NCI-H82 (cell line): ENCODE results near the gene ELK3.

Experiments used
- DNase-seq: peaks from one replicate; lab custom pipeline; 2025; lab: John Stamatoyannopoulos, UW

Gene ELK3

DNA sequence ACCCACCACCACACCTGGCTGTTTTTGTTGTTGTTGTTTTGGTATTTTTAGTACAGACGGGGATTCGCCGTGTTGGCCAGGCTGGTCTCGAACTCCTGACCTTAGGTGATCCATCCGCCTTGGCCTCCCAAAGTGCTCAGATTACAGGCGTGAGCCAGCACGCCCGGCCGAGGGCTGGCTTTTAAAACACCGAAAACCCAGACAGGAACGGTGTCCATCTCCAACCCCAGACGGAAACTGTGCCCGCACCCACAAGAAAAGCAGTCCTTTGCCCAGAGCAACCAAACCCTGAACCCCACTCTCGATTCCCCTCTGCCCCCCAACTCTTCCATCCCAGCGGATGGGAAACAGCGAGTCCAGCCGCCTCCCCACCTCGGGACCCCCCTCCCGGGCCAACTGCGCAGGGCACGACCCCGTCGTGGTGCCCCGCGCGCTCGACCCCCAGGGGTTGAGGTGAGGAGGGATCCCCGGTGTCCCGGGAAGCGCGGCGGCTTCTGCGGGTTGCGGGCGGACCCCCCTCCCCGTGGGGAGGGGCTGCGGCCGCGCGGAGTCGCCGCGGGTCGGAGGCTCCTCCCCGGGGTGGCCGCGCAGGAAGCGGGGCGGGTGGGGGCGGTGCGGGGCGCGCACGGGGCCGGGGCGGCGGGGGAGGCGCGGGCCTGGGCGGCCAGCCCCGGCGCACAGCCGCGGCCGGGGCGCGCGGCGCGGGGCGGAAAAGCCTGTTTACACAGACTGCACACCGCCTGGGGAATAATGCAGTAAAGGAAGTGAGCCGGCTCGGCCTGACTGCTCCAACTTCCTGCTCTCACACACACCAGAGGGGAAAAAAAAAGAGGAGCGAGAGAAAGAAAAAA is at the start of gene ELK3:
TSS of gene ELK3 (plus strand) at position 651 of the 851 bp plus-strand sequence.
- DNase-seq = peak; percentile 76

DNA sequence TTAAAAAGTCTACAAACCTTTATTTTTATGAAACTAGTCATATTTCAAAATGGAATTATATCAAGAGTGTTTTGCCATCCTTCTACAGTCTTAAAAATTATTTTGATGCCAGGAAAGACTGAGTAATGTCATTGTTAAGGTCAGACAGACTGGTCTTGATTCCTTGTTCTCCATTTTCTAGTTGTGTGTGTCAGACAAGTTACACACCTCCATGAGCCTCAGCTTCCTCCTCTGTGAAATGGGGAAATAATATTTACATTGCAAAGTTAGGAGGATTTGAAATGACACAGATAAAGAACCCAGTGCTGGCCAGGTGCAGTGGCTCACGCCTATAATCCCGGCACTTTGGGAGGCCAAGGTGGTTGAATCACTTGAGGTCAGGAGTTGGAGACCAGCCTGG is 47.4 kb upstream of the ELK3 start:
- no peak for DNase-seq

DNA sequence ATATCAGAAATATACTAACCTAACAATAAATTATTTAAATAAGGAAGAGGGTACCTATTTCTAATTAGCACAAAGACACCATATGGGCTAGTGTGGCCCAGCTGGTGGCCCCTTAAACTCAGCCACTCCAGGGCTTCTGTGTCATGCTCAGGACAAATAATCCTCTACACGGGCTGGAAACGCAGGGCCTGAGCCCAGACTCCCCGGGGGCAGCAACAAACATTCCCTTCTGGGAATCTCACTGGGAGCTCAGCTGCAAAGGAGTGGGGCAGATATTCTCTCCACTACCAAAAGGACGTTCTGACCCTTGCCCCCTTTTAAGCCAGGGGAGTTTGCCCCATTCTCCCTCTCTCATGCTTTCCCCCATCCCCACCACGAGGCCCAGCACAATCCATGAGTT is 43.7 kb upstream of the ELK3 start:
- DNase-seq = peak; percentile 77

DNA sequence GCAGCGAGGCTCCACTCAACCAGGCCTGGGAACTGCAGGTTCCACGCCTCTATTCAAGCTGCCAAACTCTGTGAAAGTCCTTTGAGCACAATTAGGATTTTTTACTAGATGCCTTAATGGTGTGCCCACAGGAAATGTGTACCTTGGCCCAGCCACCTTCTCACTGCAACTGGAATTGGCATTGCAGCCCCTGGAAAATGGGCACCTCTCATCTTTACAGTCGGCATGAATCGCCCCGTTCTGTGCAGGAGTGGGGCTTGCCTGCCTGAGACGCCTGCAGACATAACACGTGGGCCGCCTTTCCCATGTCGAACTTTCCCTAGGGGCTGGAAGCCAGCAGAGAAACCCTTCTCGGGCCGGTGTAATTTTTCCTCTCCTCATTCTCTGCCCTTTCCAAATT is 42.0 kb upstream of the ELK3 start:
- DNase-seq = no peak

DNA sequence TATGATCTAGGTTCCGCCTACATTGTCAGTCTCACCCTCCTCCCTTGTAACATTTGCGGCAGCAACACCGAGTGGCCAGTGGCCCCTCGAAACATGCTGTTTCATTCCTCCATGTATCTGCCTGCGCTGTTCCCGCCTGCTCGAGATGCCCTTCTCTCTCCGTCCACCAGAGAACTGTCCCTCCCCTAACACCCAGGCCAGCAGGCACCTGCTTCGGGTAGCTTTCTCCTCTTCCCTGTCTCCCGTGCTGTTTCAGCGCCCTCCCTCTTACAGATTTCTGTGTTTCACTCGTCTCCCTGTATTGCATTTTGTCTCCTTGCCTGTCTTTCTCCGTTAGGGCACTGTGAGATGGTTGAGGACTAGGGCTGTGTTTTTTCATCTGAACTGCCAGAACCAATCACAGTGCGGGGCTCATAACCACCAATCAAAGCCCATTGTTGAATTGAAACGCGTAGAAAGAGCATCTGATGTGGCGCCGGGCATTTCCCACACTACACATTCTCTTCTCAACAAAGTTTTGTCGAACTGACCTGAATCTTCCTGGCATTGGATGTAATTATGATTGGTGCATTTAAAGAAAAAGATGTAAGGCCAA is 40.9 kb upstream of the ELK3 start:
- no peak for DNase-seq

DNA sequence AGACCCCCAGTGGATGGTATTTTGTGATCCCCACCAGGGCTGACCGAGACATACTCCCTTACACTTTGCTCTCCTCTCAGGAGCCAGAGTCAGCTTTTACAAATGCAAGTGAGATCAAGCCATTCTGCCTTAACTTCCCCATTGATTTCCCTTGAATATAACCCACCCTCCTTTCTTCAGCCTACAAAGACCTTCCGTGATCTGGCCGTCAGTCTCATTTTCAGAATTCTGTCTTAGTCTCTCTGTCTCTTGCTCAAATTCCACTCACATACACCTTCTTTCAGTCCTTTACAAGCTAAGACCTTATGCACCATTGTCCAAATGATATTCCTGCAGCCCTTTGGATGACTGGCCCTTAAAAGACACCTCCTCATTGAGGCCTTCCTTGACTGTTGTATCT is 39.0 kb upstream of the ELK3 start:
- no peak for DNase-seq

DNA sequence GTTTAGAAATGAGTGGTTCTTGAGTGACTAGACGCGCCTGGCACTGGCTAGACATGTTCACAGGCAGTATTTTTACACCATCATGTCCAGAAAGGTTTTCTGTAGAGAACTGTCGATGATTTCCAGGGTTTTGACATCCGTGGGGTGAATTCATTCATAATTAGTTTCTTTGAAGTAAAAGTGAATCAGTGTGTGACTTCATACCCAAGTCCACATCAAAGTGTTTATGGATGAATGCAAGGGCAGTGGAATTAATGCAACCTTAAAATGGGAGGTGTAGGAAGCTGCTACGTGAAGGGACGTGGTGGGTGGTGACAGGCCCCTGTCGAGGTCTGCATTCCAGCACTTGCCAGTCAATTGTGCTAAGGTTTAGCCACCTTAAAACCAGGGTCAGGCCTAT is 38.4 kb upstream of the ELK3 start:
- no peak for DNase-seq

DNA sequence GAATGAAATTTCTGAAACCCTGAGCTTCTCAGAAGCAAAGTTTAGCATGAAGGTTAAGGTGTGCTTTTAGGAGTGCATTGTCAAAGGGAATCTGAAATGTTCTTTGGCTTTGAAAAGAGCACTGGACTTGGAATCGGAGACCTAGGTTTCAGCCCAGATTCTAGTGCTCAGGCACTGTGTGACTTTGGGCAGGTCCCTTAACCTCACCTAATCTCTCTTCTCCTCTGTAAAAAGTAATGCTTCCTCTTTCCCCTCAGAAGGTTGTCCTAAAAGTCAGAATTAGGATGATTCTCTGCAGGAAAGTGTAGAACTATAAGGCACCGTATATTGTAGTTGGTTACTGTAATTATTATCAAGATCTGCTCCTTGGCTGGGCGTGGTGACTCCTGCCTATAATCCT is 38.0 kb upstream of the ELK3 start:
- no peak for DNase-seq

DNA sequence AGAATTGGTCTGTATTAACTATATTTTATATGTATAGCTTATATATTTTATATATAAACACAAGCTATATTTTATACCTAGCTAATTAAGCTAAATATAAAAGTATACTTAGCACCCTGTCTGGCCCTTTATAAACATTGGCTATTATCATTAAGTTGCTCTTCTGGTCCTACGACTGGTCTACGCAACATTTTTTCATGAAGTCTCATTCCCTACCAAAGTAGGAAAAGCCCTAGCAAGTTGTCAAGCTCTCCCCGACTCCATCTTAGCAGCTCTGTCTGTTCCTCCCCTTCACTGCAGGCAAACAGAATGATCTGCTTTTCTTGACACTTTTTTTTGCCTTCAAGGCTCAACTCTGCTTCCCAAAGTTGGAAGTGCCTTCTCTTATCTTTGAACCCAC is 36.7 kb upstream of the ELK3 start:
- no peak for DNase-seq

DNA sequence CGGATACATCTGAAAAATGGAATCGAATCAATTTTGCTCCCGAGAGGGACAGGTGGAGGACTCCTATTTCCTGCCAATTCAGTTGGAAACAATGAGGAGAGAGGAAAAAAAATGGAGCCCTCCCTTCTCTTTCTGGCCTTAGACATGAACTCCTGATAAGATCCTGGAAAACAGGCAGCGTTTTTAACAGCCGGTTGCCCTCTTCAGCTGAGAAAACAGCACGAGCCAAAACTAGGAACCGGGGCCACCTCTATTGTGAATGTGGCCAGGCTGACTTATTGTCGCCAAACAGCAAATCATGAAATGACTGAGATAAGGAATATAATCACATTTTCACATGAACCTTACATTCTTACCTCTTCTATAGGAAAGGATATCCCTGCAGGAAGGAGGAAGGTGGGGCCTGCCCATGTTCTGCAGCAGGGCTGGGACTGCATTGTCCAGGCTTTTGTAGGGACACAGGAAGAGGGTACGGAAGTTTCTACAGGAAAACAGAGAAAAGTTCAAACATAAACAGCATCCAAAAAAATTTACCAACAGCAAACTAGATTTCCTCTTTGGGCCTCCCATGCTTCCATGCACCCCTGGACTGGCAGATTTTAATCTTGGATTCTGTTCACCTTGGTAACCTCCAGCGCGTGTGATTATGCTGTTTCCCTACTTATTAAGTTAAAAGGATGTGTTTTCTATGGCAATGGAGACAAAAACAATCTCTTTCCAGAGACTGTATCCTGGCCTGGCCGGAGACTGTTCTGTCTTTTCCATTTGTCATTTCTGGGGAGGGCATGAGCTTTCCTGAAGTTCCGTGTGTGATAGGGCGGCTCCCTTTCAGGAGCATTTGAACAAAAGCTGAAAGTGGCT is 29.0 kb upstream of the ELK3 start:
- no peak for DNase-seq

DNA sequence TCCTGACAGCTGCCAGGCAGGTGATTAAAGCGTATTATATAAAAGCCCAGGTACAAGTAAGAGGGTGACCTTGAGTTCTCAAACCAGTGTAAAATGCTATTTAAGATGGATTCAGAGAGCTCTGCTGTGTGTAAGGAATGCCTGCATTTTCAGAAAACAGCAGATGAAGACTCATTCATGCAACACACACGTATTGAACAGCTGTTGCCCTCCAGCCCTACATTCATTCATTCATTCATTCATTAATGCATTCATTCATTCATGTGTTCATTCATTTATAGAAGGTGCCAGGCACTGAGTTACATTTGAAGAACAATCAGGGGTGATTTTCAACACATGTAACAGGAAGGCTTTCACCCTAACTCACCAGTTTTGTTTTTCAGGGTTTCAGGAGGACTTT is 27.4 kb upstream of the ELK3 start:
- DNase-seq = no peak

DNA sequence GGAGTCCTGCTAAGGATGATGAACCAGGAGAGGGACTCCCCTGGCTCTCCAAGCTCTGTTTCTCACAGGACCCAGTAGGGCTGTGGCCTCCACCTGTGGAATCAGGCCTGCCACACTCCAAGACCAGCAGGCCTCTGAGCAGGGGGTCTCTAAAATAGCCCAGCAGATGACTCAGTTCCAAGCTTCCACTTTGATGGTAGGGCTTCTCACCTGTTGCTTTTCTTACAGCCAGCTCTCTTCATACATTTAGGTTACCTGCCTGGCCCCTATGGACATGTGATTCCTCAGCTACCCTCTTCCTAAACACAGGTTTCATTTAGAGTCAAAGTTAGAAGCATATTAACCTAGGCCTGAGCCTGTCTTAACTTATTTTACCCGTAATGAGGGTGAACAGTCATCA is 26.7 kb upstream of the ELK3 start:
- no peak for DNase-seq

DNA sequence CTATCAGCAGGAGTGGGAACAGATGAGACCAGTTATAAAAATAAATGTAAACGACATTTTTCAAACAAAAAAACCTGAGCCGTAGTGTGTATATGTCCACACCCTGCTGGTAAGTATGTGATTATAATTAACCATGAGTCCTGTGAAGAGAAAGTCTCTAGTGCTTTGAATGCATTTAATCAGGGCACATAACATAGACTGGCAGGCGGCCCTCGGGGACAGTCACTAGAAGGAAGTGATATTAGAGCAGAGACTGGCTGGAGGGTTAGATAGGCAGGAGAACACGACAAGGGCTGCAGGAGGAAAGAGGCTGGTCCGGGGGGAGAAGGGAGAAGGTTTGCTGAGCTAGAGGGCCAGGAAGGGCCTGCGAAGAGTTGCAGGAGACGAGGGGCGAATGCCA is 23.8 kb upstream of the ELK3 start:
- no peak for DNase-seq

DNA sequence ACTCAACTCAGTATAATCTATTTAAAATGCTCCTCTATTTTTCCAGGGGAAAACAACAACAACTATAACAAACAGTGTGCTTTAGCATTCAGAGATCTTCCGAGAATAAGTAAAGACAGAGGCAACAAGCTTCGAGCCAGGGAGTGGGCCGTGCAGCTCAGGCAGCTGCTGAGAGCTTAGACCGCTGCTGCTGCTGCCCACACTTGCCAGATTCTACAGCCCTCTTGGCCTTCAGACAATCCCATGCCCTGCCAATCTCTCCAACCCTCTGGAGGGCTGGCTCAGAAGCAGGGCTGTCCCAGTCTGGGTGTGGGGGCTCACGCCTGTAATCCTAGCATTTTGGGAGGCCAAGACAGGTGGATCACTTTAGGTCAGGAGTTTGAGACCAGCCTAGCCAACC is 23.4 kb upstream of the ELK3 start:
- DNase-seq = no peak

DNA sequence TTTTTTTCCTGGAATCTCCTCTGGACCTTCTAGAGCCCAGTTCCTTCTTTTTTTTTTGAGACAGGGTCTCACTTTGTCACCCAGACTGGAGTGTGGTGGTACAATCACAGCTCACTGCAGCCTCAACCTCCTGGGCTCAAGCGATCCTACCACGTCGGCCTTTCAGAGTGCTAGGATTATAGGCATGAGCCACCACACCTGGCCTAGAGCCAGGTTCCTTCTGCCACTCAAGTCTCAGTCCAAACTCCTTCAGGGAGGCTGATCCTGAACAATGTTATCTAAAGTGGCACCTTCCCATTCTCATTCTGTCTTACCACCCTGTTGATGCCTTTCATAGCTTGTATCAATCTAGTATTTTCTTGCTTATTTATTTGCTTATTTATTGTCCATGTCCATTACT is 22.3 kb upstream of the ELK3 start:
- DNase-seq = peak; percentile 47

DNA sequence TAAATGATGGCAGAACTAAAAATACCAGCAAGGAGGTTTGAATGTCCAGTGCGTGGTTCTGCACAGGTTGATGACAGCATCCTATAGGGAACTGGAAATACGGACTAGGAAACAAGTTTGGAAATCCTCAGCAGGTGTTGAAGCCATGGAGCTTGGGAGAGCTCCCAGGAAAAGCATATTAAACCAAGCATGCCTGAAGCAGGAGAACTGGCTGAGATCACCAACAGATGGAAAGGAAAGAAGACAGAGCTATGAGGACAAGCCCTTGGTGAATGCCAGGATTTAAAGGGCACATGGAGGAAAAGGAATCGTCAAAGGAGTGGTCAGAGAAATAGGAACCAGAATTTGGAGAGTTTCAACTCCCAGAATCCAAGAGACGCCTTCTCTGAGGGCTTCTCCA is 21.2 kb upstream of the ELK3 start:
- DNase-seq = no peak

DNA sequence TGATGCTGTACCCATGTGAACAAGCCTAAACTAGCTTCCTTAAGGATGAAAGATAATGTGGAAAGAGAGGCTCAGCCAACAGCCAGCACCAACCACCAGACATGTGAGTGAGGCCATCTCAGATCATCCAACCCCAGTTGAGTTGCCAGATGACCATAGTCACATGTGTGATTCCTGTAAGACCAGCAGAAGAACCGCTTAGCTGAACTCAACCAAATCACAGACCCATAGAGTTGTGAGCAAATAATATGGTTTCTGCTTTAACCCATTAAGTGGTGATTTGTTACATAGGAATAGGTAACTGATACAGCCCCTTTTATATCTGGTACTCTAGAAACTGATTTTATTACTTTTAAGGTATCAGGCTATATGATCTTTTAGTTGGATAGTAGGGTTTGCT is 17.6 kb upstream of the ELK3 start:
- DNase-seq = no peak

DNA sequence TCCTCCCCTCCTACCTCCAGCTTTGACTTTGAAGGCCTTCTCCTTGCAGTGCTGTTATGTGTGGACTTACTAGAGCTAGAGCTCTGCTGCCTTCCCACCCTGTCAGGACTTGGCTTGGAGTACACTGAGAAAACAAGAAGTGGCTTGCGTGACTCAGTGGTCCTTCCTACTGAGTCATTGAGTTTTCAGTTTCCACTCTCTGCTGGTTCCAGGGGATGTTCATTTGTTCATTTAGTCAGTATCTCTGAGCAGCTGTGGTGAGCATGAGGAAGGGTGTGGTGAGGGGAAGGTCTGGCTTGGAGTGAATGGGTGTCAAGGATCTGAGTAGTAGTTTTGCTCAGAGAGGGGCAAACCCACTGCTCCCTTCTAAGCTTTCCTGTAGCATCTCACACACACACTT is 17.2 kb upstream of the ELK3 start:
- no peak for DNase-seq

DNA sequence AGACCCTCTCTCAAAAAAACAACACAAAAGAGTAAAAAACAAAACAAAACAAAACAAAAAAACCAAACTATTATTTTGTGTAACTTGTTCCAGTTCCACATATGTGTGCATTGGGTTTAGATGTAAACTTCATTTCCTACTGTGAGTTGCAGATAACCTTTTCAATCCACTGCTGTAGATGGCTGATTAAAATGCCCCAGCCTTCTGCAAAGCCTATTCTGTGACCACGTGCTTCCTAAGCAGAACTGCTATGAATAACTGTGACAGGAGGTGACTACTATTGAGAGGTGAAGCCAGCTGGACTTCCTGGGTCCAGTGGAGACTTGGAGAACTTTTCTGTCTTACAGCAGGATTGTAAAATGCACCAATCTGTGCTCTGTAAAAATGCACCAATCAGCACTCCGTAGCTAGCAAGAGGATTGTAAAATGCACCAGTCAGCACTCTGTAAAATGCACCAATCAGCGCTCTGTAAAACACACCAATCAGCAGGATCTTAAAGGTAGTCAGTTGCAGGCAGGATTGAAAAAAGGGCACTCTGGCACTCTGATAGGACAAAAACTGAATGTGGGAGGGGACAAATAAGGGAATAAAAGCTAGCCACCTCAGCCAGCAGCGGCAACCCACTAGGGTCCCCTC is 10.3 kb upstream of the ELK3 start:
- no peak for DNase-seq

DNA sequence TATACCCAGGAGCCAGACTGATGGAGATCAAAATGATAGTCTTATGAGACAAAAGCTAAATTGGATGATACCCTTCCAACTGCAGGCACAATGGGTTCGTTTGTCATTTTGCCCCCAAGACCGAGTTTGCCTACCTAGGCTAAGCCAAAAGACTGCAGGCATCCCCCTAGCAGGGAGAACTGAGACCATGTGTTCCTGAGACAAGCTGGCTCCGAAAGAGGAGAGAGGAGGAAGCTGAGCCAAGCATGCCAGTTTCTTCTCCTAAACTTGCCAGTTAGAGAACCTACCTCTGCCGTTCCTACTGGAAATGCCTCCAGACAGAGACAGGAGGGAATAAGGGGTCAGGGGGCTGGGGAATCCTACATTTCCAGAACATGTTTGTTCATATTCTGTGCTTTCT is 8.3 kb upstream of the ELK3 start:
- no peak for DNase-seq

DNA sequence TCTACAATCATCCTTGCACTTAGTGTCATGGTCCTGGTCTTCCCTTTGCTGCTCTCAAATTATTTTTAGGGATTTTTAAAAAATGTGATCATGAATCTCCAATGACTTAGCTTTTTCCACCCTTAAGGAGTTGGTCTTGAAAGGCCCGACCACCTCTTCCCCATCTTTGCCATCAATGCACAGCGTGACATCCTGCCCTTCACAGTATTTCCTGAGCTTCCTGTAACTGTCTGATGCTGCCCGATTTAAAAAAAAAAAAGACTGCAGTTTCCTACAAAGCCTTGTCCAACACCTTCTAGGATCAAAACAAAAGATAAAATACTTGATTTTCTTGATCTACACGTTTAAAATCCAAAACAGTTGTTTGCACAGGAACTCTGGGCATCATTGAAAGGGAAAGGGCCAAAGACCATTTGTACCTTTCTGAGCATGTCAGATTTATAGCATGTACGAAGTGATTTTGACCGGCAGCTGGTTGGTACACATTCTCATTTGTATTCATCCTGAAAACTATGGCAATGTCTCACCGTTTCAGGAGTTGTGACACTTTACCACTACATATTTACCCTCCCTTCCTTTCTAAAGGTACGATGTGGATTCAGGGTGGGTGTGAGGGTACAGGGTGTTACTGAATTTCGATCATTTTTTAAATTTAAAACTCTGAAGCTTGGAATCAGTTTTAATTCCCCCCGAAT is 7.4 kb upstream of the ELK3 start:
- no peak for DNase-seq

DNA sequence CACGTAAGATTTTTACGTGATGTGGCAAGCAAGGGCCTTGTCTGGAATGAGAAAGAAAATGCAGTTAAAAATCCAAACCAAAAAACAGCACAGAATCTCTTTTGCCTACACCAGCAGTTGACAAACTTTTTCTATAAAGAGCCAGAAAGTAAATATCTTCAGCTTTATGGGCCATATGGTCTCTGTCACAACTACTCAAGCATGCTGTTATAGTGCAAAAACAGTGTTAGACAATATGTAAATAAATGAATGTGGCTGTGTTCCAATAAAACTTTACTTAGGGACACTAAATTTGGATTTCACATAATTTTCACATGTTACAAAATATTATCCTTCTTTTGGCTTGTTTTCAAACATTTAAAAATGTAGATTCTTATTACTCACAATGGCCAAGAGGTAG is 6.2 kb upstream of the ELK3 start:
- no peak for DNase-seq
